Heart right ventricle (tissue), 16 donors: ENCODE measurements around the gene TBC1D23. TPM values are rescaled to one million over a fixed set of nuclear protein-coding genes. Genes with fewer than 3 reads are reported as not detected.
"Not testable (repeated sequence)": the region's sequence is repeated elsewhere in the genome, so short reads cannot be mapped to it uniquely, and the experiment has no call there.

Source experiments
- ATAC-seq, 8 donors: fragments of 200-7000 bp; cut with Tn5 transposase; one replicate each; pipeline ENCODE4 v1.9.1; 2020; ENCODE audit warnings: mild to moderate bottlenecking in 8 of 8, moderate library complexity in 8 of 8, moderate number of reproducible peaks in 1 of 8
- DNase-seq, 2 donors: peaks; one replicate each; pipeline ENCODE4 v3.0.0-alpha.2; 2020
- H3K27ac ChIP-seq, 10 donors: fragments of 200-600 bp; sonication (generic) in 2 of 10; one replicate each; pipeline versions ENCODE4 v1.5.0 to v1.8.0; 2020 to 2022; ENCODE audit warnings: mild to moderate bottlenecking in 3 of 10
- H3K27me3 ChIP-seq, 7 donors: fragments of 200-600 bp; one replicate each; pipeline ENCODE4 v1.8.0; 2021 to 2022; ENCODE audit warnings: mild to moderate bottlenecking in 2 of 7
- H3K36me3 ChIP-seq, 9 donors: fragments of 200-600 bp; sonication (generic) in 1 of 9; one replicate each; pipeline versions ENCODE4 v1.5.0 to v1.8.0; 2020 to 2022; ENCODE audit warnings: mild to moderate bottlenecking in 2 of 9
- H3K4me1 ChIP-seq, 9 donors: fragments of 200-600 bp; sonication (generic) in 1 of 9; one replicate each; pipeline versions ENCODE4 v1.5.0 to v1.8.0; 2020 to 2022; ENCODE audit warnings: mild to moderate bottlenecking in 4 of 9
- H3K4me3 ChIP-seq, 10 donors: fragments of 200-600 bp; sonication (generic) in 2 of 10; one replicate each; pipeline versions ENCODE4 v1.5.0 to v1.8.0; 2020 to 2022; ENCODE audit warnings: mild to moderate bottlenecking in 7 of 10, moderate library complexity in 2 of 10
- H3K9me3 ChIP-seq, 11 donors: fragments of 200-600 bp in 10 of 11; sonication (generic) in 2 of 11; one replicate each; pipeline versions ENCODE4 v1.5.0 to v1.8.0; 2013 to 2022; ENCODE audit warnings: mild to moderate bottlenecking in 2 of 11, control low read depth in 1 of 11, moderate library complexity in 1 of 11
- CTCF ChIP-seq, 9 donors: fragments of 200-600 bp; sonication (generic) in 2 of 9; IDR thresholded peaks; one replicate each; pipeline versions ENCODE4 v1.5.0 to v1.8.0; 2021 to 2022; ENCODE audit warnings: antibody characterized with exemption in 9 of 9, mild to moderate bottlenecking in 5 of 9, moderate library complexity in 1 of 9
- WGBS, 2 donors: extraction: QIAGEN DNeasy Blood & Tissue Kit; methylation state at CpG; one replicate each; pipeline ENCODE4 v1.1.7; 2013; ENCODE audit warnings: inconsistent platforms in 1 of 2; 5-methylcytosine and 5-hydroxymethylcytosine counted together
- intact Hi-C, 10 donors: fragments of 100-400 bp; cut with DNase I; formaldehyde crosslinking; loops; one replicate each; pipeline versions ENCODE4 v1.11.1 to v1.14.2; 2022
- polyA plus RNA-seq, 2 donors: library from polyadenylated mRNA; stranded (reverse); fragments of 200-250 nt; gene quantifications; one replicate each; pipeline ENCODE4 v1.2.3, GENCODE V29; 2013
- total RNA-seq, 10 donors: library from RNA; stranded (reverse); fragmentation: NEBNext Ultra II Directional in 3 of 10; extraction: Animal tissue kit (Norgen Biotek cat#: 25700) in 3 of 10; gene quantifications; one replicate each; pipeline versions ENCODE4 v1.2.1 to v1.2.4, GENCODE V29; 2021 to 2023
- donor health status: Arrhythmogenic right ventricular cardiomyopathy.
- donor health status: ischemic (EF 13 %, LVEDD 7.1; RV severe dilation, severe dysfunction).
- donor health status: healthy with polysubstance abuse.
- donor health status: DM: no; HTN: yes; CAD: no.
- donor health status: DM: no; HTN: no; CAD: no.
- donor health status: ischemic (EF 25% LVEDD 6.9; RV normal size, moderate dysfunction).
- donor health status: ischemic (EF 25% LVEDD 5.7; RV mildly dilated, moderate dysfunction).
- donor health status: healthy.
- donor health status: DM: yes; HTN: yes; CAD: no.
- donor health status: Ischemic cardiomyopathy.
- donor health status: ischemic (EF 35%, LVEDD 5.7; RV mildly dilated, moderate dysfunction).
- donor health status: nonischemic (EF 11% LVEDD 7.7; RV severe dilation, severe dysfunction).
- donor health status: DM: yes; HTN: yes; CAD: no.
- donor health status: PGD.
- donor health status: ischemic (EF 29% LVEDD 5.4; RV normal size, mild dysfunction).
- donor health status: nonischemic (EF 23%, LVEDD 6.1; RV moderate dilation, normal function).

Gene TBC1D23
- total and polyA plus RNA-seq, 12 donors: 18.8 to 40.4 (median 28.7) TPM

DNA sequence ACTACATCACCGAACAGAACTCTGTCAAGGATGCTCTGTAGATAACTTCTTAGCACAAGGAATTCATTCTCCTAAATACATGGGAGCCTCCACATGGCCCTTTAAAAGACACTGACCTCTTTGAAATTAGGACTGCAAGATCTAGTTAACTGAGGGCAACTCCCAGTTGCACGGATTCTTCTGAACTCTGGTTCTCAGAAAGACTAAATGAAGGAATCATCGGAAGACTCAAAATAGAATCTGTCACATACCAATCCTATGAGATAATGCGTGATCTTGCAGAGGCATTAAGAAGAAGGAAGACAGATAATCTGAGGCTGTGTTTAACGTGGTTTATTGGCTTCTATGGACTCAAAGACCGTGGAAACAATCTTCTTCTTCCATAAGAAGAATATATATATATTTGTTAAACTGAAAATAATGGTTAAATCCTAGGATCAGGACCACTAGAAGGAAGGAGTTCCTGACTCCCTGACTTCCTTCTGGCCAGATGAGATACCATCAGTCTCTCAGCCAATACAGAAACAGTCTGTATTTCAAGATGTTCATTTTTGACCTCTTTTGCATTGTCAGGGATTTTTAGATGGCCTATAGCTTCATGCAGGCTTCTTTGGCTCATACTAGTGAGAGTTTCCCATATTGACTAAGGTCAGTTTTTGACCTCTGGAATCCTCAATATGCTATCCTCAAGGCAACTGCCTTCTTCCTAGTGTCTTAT, 33.9 kb upstream of the TBC1D23 start:
- intact Hi-C loops: no loop called here
- ATAC-seq (peak in 7 of 8 donors; percentile 55 to 87 (median 71)), DNase-seq (peak in 1 of 2 donors; percentile 19)
- H3K4me1 ChIP-seq: peaks cover 0 to 16% (median 7%) of the 10 kb centered on the region in 9 donors
- H3K4me3 ChIP-seq: no peak overlapping the region
- H3K9me3 ChIP-seq: peaks cover 0 to 11% (median 0%) of the 10 kb centered on the region in 11 donors
- no peaks in the 10 kb centered on the region for H3K27me3 ChIP-seq
- 29 to 31% methylated on average over 6 of the region's 6 CpGs for WGBS, 2 donors
- H3K27ac ChIP-seq: peak overlapping the region in 8 of 10 donors; percentile 1 to 65 (median 48)
- no peak for TF ChIP-seq CTCF (IDR thresholded peaks at IDR 0.05)
- H3K36me3 ChIP-seq: no peaks in the 10 kb centered on the region

DNA sequence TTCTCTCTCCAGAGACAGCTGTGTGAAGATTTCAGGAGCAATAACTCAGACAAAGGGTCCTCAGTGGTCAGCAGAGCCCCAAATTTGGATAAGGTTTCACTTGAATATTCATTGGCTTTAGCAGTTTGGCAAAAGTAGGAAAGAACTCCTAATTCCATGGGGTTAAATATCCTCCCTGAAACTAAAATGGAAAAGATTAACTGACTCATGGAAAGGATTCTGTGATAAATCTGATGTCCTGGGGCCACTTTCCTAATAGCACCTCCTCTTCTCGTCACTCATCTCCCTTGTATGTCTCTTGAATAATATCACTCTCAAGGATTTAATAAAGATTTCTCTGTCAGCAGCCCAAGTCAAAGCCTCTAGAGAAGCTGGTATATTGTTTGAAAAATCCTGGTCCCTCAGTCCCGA, 33.3 kb upstream of the TBC1D23 start:
- Histone ChIP-seq H3K27ac (peak overlapping the region in 7 of 10 donors; percentile 20 to 65 (median 46)), H3K4me1 (peaks cover 0 to 16% (median 7%) of the 10 kb centered on the region in 9 donors), H3K9me3 (peaks cover 0 to 11% (median 0%) of the 10 kb centered on the region in 11 donors), H3K4me3 (no peak overlapping the region), H3K27me3 (no peaks in the 10 kb centered on the region), H3K36me3 (no peaks in the 10 kb centered on the region)
- WGBS, 2 donors: 77 to 78% methylated on average over 2 of the region's 2 CpGs
- DNase-seq (no peak), ATAC-seq (no peak)
- intact Hi-C loops: no loop called here
- no peak for TF ChIP-seq CTCF (IDR thresholded peaks at IDR 0.05)

- TF ChIP-seq CTCF (IDR thresholded peaks at IDR 0.05): no peak
- H3K4me3 ChIP-seq: no peak overlapping the region
- peaks cover 0 to 16% (median 7%) of the 10 kb centered on the region in 9 donors for H3K4me1 ChIP-seq
- no peak for ATAC-seq
- WGBS, 2 donors: 92 to 96% methylated on average over 1 of the region's 1 CpG
- no peaks in the 10 kb centered on the region for H3K36me3 ChIP-seq
- peak overlapping the region in 1 of 10 donors; percentile 42 for H3K27ac ChIP-seq
- no peak for DNase-seq
- H3K9me3 ChIP-seq: peaks cover 0 to 11% (median 0%) of the 10 kb centered on the region in 11 donors
- H3K27me3 ChIP-seq: no peaks in the 10 kb centered on the region
- intact Hi-C loops: no loop called here
Measured at GRCh38 chr3:100228247-100228646, 32.5 kb upstream of the TBC1D23 start.

DNA sequence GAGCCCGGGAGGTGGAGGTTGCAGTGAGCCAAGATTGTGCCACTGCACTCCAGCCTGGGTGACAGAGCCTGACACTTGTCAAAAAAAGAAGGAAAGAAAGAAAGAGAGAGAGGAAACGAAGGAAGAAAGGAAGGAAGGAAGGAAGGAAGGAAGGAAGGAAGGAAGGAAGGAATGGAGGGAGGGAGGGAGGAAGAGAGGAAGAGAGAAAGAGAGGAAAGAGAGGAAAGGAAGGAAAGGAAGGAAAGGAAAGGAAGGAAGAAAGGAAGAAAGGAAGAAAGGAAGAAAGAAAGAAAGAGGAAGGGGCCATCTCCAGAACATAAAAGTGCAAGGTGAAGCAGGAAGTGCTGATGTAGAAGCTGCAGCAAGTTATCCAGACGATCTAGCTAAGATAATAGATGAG, 31.6 kb upstream of the TBC1D23 start:
- DNase-seq, intact Hi-C loops, ATAC-seq, H3K27me3 ChIP-seq, H3K36me3 ChIP-seq, H3K4me3 ChIP-seq, H3K27ac ChIP-seq: not testable (repeated sequence)
- 85 to 88% methylated on average over 3 of the region's 3 CpGs for WGBS, 2 donors
- peaks cover 0 to 16% (median 7%) of the 10 kb centered on the region in 9 donors for H3K4me1 ChIP-seq
- peaks cover 0 to 11% (median 0%) of the 10 kb centered on the region in 11 donors for H3K9me3 ChIP-seq

DNA sequence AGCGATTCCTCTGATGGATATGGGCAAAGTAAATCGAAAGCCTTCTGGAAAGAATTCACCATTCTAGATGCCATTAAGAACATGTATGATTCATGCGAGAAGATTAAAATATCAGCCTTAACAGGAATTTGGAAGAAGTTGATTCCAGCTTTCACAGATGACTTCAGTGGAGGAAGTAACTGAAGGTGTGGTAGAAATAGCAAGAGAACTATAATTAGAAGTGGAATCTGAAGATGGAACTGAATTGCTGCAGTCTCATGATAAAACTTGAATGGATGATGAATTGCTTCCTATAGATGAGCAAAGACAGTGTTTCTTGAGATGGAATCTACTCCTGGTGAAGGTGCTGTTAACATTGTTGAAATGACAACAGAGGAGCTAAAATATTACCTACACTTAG, 30.1 kb upstream of the TBC1D23 start:
- Histone ChIP-seq H3K4me3 (no peak overlapping the region), H3K27ac (no peak overlapping the region), H3K9me3 (peaks cover 0 to 11% (median 0%) of the 10 kb centered on the region in 11 donors), H3K27me3 (no peaks in the 10 kb centered on the region), H3K36me3 (no peaks in the 10 kb centered on the region), H3K4me1 (peaks cover 0 to 16% (median 7%) of the 10 kb centered on the region in 9 donors)
- intact Hi-C loops: no loop called here
- ATAC-seq (no peak), DNase-seq (no peak)
- WGBS, 2 donors: 90 to 97% methylated on average over 3 of the region's 3 CpGs
- no peak for TF ChIP-seq CTCF (IDR thresholded peaks at IDR 0.05)
